Peyer's patch (tissue), 4 donors: Measurements from ENCODE around the gene GRIK3. TPM values are rescaled to one million over a fixed set of nuclear protein-coding genes. Genes with fewer than 3 reads are reported as not detected.

Experiments used
- DNase-seq, 3 donors: peaks; one replicate each; pipeline ENCODE4 v3.0.0-alpha.2; 2017 to 2019
- H3K27ac ChIP-seq, 4 donors: fragments of 200-600 bp; sonication (generic); one replicate each; pipeline ENCODE4 v1.5.1; 2016 to 2019
- H3K27me3 ChIP-seq, 2 donors: fragments of 200-600 bp; sonication (generic); one replicate each; pipeline ENCODE4 v1.5.1; 2019
- H3K36me3 ChIP-seq, 3 donors: fragments of 200-600 bp; sonication (generic); one replicate each; pipeline ENCODE4 v1.5.1; 2016 to 2019
- H3K4me1 ChIP-seq, 4 donors: fragments of 200-600 bp; sonication (generic); one replicate each; pipeline ENCODE4 v1.5.1; 2016 to 2019
- H3K4me3 ChIP-seq, 4 donors: fragments of 200-600 bp; sonication (generic); 1 replicate in 3 of 4; 2 replicates in 1 of 4; pipeline ENCODE4 v1.5.1; 2016 to 2019; ENCODE audit warnings: mild to moderate bottlenecking in 1 of 4
- H3K9me3 ChIP-seq, 4 donors: fragments of 200-600 bp; sonication (generic); one replicate each; pipeline ENCODE4 v1.5.1; 2016 to 2019; ENCODE audit warnings: mild to moderate bottlenecking in 1 of 4
- POLR2A ChIP-seq, 2 donors: fragments of 450-650 bp; IDR thresholded peaks; one replicate each; pipeline ENCODE4 v1.5.1; 2017; ENCODE audit warnings: antibody characterized with exemption in 2 of 2, mild to moderate bottlenecking in 2 of 2, moderate library complexity in 2 of 2
- total RNA-seq, 4 donors: library from RNA; depleted of rRNA; stranded (reverse); fragments of >200 nt; gene quantifications; one replicate each; pipeline ENCODE4 v1.1.0, GENCODE V29; 2016
- TF ChIP-seq, protein P1 (sequence below), 6 experiments: fragments of 450-650 bp in 4 of 6; fragments of 200-600 bp in 2 of 6; sonication (generic) in 1 of 6; IDR thresholded peaks; one replicate each; pipeline ENCODE4 v1.5.1; 2017 to 2019; ENCODE audit warnings: antibody characterized with exemption in 6 of 6, mild to moderate bottlenecking in 3 of 6, moderate library complexity in 1 of 6

GRIK3 gene
- total RNA-seq, 4 donors from 2014 or later, result 0.18 to 0.83 (median 0.62) TPM

DNA sequence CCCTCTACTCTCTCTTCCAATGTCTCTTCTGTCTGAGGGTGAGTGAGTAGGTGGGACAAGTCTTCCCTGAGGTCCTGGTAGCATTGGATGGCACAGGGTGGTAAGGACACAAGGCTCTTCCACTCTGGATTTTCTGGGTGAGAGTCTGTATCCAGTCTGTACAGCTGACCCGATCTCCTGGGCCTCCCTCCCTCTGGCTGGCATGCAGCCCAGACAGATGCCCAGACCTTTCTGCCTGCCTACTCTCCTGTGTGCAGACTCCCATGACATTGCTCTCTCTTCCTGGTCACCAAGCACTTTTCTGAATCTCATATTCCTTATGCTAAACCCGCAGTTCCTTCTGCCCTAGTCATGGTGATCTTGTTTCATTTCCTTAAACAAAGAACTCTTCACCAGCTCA, 100.3 kb downstream of the GRIK3 start:
- no peaks in the 10 kb centered on the region for H3K27me3 ChIP-seq
- H3K36me3 ChIP-seq, result no peaks in the 10 kb centered on the region

DNA sequence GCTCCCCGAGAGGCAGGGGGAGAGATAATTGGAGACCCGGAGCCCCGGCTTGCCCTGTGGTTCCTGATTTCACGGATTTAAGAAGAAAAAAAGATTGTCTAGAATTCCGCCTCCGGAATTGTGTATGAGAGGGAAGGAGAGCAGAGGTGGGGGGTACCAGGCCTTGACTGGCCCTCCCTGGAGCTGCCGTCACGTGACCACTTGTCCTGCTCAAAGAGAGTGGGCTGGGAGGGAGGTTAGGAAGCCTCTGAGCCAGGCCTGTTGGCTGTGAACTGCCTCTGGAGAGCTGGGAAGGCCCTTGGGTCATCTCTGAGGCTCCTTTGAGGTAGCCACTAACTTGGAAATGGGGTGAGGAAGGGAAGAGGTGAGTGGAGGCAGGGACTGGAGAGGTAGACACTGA, 106.5 kb downstream of the GRIK3 start:
- no peaks in the 10 kb centered on the region for H3K27me3 ChIP-seq
- no peak overlapping the region for H3K4me3 ChIP-seq

More for the DNA sequence above, 100.3 kb downstream of the GRIK3 start:
- Histone ChIP-seq H3K9me3 (no peaks in the 10 kb centered on the region), H3K4me3 (no peak overlapping the region), H3K4me1 (no peaks in the 10 kb centered on the region), H3K27ac (no peak overlapping the region)
- TF ChIP-seq POLR2A (IDR thresholded peaks at IDR 0.05), result no peak
- TF ChIP-seq, protein P1, sequence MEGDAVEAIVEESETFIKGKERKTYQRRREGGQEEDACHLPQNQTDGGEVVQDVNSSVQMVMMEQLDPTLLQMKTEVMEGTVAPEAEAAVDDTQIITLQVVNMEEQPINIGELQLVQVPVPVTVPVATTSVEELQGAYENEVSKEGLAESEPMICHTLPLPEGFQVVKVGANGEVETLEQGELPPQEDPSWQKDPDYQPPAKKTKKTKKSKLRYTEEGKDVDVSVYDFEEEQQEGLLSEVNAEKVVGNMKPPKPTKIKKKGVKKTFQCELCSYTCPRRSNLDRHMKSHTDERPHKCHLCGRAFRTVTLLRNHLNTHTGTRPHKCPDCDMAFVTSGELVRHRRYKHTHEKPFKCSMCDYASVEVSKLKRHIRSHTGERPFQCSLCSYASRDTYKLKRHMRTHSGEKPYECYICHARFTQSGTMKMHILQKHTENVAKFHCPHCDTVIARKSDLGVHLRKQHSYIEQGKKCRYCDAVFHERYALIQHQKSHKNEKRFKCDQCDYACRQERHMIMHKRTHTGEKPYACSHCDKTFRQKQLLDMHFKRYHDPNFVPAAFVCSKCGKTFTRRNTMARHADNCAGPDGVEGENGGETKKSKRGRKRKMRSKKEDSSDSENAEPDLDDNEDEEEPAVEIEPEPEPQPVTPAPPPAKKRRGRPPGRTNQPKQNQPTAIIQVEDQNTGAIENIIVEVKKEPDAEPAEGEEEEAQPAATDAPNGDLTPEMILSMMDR (IDR thresholded peaks at IDR 0.05), result no peak
- DNase-seq, result no peak

DNA sequence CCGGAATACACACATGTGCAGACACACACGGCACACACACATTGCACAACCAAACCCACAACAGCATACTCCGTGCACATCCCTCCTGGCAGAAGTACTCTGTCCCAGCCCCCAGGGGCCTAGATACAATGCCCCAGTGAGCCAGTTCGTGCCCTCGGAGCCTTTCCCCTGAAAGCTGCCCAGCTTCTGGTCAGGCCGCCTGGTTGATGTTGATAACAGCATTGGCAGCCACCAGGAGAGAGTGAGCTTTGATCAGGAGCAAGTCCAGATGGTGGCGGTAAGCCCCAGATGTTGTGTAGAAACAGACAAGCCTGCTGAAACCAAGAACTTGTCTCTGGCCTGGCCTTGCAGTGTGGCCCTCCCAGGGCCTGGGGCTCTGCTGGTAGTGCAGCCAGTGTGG, 109.1 kb downstream of the GRIK3 start:
- no peak for DNase-seq
- no peaks in the 10 kb centered on the region for H3K27me3 ChIP-seq
- H3K27ac ChIP-seq, result no peak overlapping the region

More for the DNA sequence above, 106.5 kb downstream of the GRIK3 start:
- no peak for DNase-seq
- Histone ChIP-seq H3K4me1 (no peaks in the 10 kb centered on the region), H3K36me3 (no peaks in the 10 kb centered on the region), H3K27ac (no peak overlapping the region), H3K9me3 (no peaks in the 10 kb centered on the region)
- TF ChIP-seq, protein P1 (IDR thresholded peaks at IDR 0.05), result no peak
- no peak for TF ChIP-seq POLR2A (IDR thresholded peaks at IDR 0.05)

DNA sequence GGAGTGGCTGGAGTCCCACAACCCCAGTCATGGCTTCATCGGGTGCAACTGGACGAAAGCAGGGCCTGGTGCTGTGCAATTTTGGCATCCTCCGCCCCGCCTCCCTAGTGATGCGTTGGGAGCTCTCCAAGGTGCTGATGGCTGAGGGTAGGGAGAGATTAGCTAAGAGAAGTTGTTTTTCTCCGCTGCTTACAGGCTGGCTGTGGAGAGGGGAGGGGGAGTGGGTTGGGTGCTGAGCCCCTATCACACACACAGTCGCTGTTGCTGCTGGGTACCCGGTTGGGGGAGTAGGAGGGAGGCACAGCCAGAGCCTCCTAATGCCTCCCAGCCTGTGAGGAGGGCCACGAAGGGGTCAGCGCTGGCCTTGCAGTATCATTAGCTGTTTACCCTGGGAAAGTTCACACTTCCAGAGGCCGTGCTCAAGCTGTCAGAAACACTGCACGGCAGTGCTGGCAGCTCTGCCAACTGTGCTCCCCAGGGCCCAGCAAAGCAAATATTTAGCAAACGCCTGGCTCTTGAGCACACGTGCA, 110.0 kb downstream of the GRIK3 start:
- Histone ChIP-seq H3K27me3 (no peaks in the 10 kb centered on the region), H3K4me3 (no peak overlapping the region), H3K4me1 (no peaks in the 10 kb centered on the region), H3K9me3 (no peaks in the 10 kb centered on the region), H3K27ac (no peak overlapping the region), H3K36me3 (no peaks in the 10 kb centered on the region)
- DNase-seq, result no peak
- no peak for TF ChIP-seq POLR2A (IDR thresholded peaks at IDR 0.05)
- TF ChIP-seq, protein P1 (IDR thresholded peaks at IDR 0.05), result no peak

More for the DNA sequence above, 109.1 kb downstream of the GRIK3 start:
- no peak overlapping the region for H3K4me3 ChIP-seq
- TF ChIP-seq, protein P1 (IDR thresholded peaks at IDR 0.05), result no peak
- no peak for TF ChIP-seq POLR2A (IDR thresholded peaks at IDR 0.05)
- no peaks in the 10 kb centered on the region for H3K36me3 ChIP-seq
- H3K9me3 ChIP-seq, result no peaks in the 10 kb centered on the region
- H3K4me1 ChIP-seq, result no peaks in the 10 kb centered on the region

DNA sequence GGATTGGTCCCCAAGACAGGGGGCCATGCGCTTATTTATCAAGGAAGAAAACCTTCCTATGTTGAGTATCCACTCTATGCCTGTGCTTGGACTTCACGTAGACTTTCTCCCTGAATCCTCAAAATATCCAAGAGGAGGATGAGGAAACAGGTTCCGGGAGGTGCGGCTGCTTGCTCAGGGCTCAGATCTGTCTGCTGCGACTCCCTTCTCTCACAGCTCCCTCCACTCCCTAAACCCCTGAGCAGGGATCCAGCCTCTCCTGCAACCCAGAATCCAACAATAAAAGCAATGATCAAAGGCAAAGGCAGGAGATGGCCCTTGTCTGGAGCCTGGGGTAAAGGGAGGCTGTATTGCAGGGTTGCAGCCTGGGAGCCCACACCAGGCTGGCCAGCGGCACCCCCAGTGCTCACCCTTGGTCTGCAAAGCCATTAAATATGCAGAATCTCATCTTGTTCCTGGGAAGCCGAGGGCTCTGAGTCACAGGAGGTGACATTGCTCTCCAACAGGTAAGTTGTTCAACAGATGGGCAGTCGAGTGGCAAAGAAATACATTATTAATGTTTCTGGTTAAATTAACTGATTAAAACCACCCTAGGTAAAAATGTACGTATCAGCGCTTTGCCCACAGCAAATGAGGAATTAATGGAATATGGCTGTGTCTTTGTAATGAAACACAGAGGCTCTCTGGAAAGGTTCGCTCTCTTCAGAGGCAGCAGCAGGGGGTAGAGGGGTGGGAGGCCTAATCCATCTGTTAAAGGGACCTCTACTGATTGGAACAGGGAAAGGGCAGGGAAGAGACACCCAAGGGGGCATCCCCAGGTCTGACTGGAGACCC, 111.5 kb downstream of the GRIK3 start:
- no peak for DNase-seq

More for the DNA sequence above, 111.5 kb downstream of the GRIK3 start:
- Histone ChIP-seq H3K27ac (no peak overlapping the region), H3K36me3 (no peaks in the 10 kb centered on the region), H3K9me3 (no peaks in the 10 kb centered on the region), H3K4me3 (no peak overlapping the region), H3K4me1 (no peaks in the 10 kb centered on the region), H3K27me3 (no peaks in the 10 kb centered on the region)
- TF ChIP-seq POLR2A (IDR thresholded peaks at IDR 0.05), result no peak
- TF ChIP-seq, protein P1 (IDR thresholded peaks at IDR 0.05), result no peak
